Transverse colon (tissue), 4 donors: ENCODE results near the gene OR2AJ1. TPM values are rescaled to one million over a fixed set of nuclear protein-coding genes. Genes with fewer than 3 reads are reported as not detected.

ENCODE experiments used
- DNase-seq: peaks from one replicate; pipeline ENCODE4 v3.0.0-alpha.2; 2019
- H3K27ac ChIP-seq, 4 donors: fragments of 200-600 bp; sonication (generic); 2 replicates each; pipeline ENCODE4 v1.5.1; 2016 to 2018; ENCODE audit warnings: inconsistent platforms in 4 of 4
- H3K27me3 ChIP-seq: fragments of 200-600 bp; sonication (generic); 2 replicates; pipeline ENCODE4 v1.5.1; 2017; ENCODE audit warnings: inconsistent platforms
- H3K36me3 ChIP-seq, 4 donors: fragments of 200-600 bp; sonication (generic); 2 replicates each; pipeline ENCODE4 v1.5.1; 2017 to 2019; ENCODE audit warnings: inconsistent platforms in 4 of 4
- H3K4me1 ChIP-seq, 4 donors: fragments of 200-600 bp; sonication (generic); 2 replicates each; pipeline ENCODE4 v1.5.1; 2017 to 2020; ENCODE audit warnings: inconsistent platforms in 4 of 4
- H3K4me3 ChIP-seq, 4 donors: fragments of 200-600 bp; sonication (generic); 1 replicate in 1 of 4; 2 replicates in 3 of 4; pipeline versions ENCODE4 v1.5.1 to v1.6.1; 2017 to 2019; ENCODE audit warnings: inconsistent platforms in 4 of 4
- H3K9me3 ChIP-seq, 2 donors: fragments of 200-600 bp; sonication (generic); 2 replicates each; pipeline ENCODE4 v1.5.1; 2017 to 2019; ENCODE audit warnings: inconsistent platforms in 2 of 2
- CTCF ChIP-seq, 5 experiments: fragments of 200-600 bp in 3 of 5; fragments of 450-650 bp in 2 of 5; sonication (generic) in 3 of 5; IDR thresholded peaks; 1 replicate in 2 of 5; 2 replicates in 3 of 5; pipeline ENCODE4 v1.5.1; 2016 to 2017; ENCODE audit warnings: antibody characterized with exemption in 5 of 5, inconsistent platforms in 3 of 5, mild to moderate bottlenecking in 2 of 5, moderate library complexity in 1 of 5
- EP300 ChIP-seq: sonication (generic); formaldehyde crosslinking; IDR thresholded peaks from one replicate; pipeline ENCODE4 v1.6.1; 2017; ENCODE audit warnings: antibody characterized with exemption, low read depth
- POLR2A ChIP-seq: fragments of 450-650 bp; IDR thresholded peaks from one replicate; pipeline ENCODE4 v1.6.1; 2016; ENCODE audit warnings: antibody characterized with exemption, mild to moderate bottlenecking, moderate library complexity
- POLR2AphosphoS5 ChIP-seq, 3 donors: sonication (generic); formaldehyde crosslinking; IDR thresholded peaks; one replicate each; pipeline ENCODE4 v1.6.1; 2016; ENCODE audit warnings: antibody characterized with exemption in 3 of 3
- WGBS, 2 donors: methylation state at CpG; one replicate each; pipeline ENCODE4 v1.1.5; 2018; ENCODE audit warnings: low coverage in 1 of 2; 5-methylcytosine and 5-hydroxymethylcytosine counted together
- in situ Hi-C, 4 donors: fragments of 200-750 bp; cut with MboI; loops; one replicate each; pipeline versions ENCODE4 v1.15.0 to v1.15.1; 2017; ENCODE audit warnings: low sequenced_read_pairs in 3 of 4, low pct_ligation_motif_present in 1 of 4, low pct_unique_long_range_greater_than_20kb in 1 of 4
- intact Hi-C: fragments of 100-400 bp; cut with DNase I; formaldehyde crosslinking; loops from one replicate; pipeline ENCODE4 v1.15.1; 2023; ENCODE audit warnings: low total_unique reads
- total RNA-seq, 4 donors: library from RNA; depleted of rRNA; stranded (reverse); fragments of >200 nt; gene quantifications; one replicate each; pipeline ENCODE4 v1.1.0, GENCODE V29; 2016

Gene OR2AJ1
- total RNA-seq, 4 donors from 2014 or later, result not detected

DNA sequence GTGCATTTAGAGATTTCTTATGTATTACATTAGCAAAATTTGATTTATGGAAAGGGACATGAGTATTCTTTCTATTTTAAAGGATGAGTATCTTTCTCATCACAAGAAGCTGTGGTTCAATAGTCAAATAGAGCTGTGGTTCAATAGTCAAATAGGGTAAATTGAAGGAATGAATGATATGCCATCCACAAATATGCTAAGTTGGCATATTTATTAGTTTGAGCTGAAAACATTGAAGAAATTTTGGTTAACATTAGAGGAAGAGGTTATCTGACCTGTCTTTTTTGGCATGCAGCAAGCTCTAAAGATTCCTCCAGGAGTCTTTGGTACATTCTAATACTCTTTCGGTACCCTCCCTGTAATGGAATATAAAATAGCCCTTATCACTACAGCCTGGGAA, 28.7 kb downstream of the OR2AJ1 start:
- Histone ChIP-seq H3K4me1 (no peaks in the 10 kb centered on the region), H3K36me3 (no peaks in the 10 kb centered on the region), H3K27ac (no peak overlapping the region), H3K9me3 (no peaks in the 10 kb centered on the region), H3K4me3 (no peak overlapping the region), H3K27me3 (no peaks in the 10 kb centered on the region)
- no peak for DNase-seq
- TF ChIP-seq EP300, result no peak
- no peak for TF ChIP-seq CTCF (IDR thresholded peaks at IDR 0.05)
- no peak for TF ChIP-seq POLR2A
- no peak for TF ChIP-seq POLR2AphosphoS5 (IDR thresholded peaks at IDR 0.05)
- intact Hi-C loops, result no loop called here
- 91 to 100% methylated on average over 1 of the region's 1 CpG for WGBS, 2 donors
- in situ Hi-C loops, result no loop called here

DNA sequence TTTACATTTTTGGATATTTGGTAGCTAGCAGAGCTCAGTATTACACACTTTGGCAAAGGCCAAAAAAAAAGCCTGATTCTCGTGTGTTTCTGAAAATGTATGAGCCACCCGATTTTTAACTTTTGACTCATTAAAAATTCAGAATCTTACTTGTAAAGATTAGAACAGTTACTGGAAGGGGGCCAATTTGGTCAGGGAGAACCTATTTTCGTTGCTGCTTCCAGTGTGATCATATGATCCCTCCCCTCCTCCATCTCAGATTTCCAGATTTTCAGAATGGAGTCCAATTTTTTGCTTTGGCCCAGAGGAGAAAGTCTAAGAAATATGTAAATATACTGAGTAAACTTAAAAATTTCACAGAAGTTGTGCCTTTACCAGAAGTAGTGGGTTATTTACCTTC, 37.1 kb downstream of the OR2AJ1 start:
- no peak overlapping the region for H3K4me3 ChIP-seq
- H3K9me3 ChIP-seq, result no peaks in the 10 kb centered on the region
- no peak for TF ChIP-seq EP300
- no peak for TF ChIP-seq POLR2AphosphoS5 (IDR thresholded peaks at IDR 0.05)
- TF ChIP-seq POLR2A, result no peak
- TF ChIP-seq CTCF (IDR thresholded peaks at IDR 0.05), result no peak
- no peaks in the 10 kb centered on the region for H3K27me3 ChIP-seq
- intact Hi-C loops, result no loop called here
- H3K4me1 ChIP-seq, result no peaks in the 10 kb centered on the region
- no peaks in the 10 kb centered on the region for H3K36me3 ChIP-seq
- 26 to 29% methylated on average over 3 of the region's 3 CpGs for WGBS, 2 donors
- in situ Hi-C loops, result no loop called here
- no peak for DNase-seq
- H3K27ac ChIP-seq, result no peak overlapping the region

- Histone ChIP-seq H3K27me3 (no peaks in the 10 kb centered on the region), H3K36me3 (no peaks in the 10 kb centered on the region), H3K27ac (no peak overlapping the region), H3K9me3 (no peaks in the 10 kb centered on the region), H3K4me1 (no peaks in the 10 kb centered on the region), H3K4me3 (no peak overlapping the region)
- WGBS, 2 donors, result 58 to 71% methylated on average over 3 to 4 of the region's 4 CpGs
- in situ Hi-C loops (no loop called here), intact Hi-C loops (no loop called here)
- TF ChIP-seq EP300, result no peak
- no peak for TF ChIP-seq POLR2A
- no peak for TF ChIP-seq POLR2AphosphoS5 (IDR thresholded peaks at IDR 0.05)
- no peak for TF ChIP-seq CTCF (IDR thresholded peaks at IDR 0.05)
- no peak for DNase-seq
Observed at GRCh38 chr1:247962911-247963588, 38.4 kb downstream of the OR2AJ1 start.

DNA sequence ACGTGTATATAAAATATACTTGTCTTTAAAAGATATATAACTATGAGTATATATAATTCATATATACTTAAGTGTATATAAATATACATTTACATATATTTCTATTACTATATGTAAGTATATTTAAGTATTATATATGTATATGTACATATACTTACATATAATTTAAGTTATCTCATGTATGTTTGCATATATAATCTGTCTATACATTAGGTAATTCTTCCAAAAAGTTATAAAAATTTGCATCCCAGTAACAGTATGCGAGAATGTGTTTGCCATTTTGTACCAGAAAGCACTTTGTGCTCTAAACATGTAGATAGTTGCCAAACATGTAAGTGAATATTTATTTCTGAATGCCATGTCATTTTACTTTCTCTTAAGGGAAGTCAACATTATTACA, 40.2 kb downstream of the OR2AJ1 start, which contains the start of gene OR2AK2:
OR2AK2 (plus strand) TSS at position 301 of the 400 bp plus-strand sequence. CDS start 144 bp downstream, outside the sequence.
- in situ Hi-C loops, result no loop called here
- H3K27ac ChIP-seq, result no peak within 1 kb of the TSS
- H3K36me3 ChIP-seq, result no peaks in the 10 kb centered on the region
- no peaks in the 10 kb centered on the region for H3K4me1 ChIP-seq
- no peaks in the 10 kb centered on the region for H3K9me3 ChIP-seq
- H3K4me3 ChIP-seq, result no peak within 1 kb of the TSS
- no peak for DNase-seq
- H3K27me3 ChIP-seq, result no peaks in the 10 kb centered on the region
- intact Hi-C loops, result no loop called here
- no peak for TF ChIP-seq POLR2AphosphoS5 (IDR thresholded peaks at IDR 0.05)
- no peak for TF ChIP-seq EP300
- no peak for TF ChIP-seq POLR2A
- TF ChIP-seq CTCF (IDR thresholded peaks at IDR 0.05), result no peak
- WGBS, 2 donors, result 85 to 86% methylated on average over 1 to 2 of the region's 2 CpGs
